ENCODE measurements around the gene TSPAN32. TPM values are rescaled to one million over a fixed set of nuclear protein-coding genes. Genes with fewer than 3 reads are reported as not detected.

The TSPAN32 gene
- total RNA-seq, 2 experiments from 2014 or later, result 5.5 to 6.5 TPM

- Mint-ChIP-seq H3K36me3 (no peaks in the 10 kb centered on the region), H3K4me3 (no peak overlapping the region), H3K9me3 (no peaks in the 10 kb centered on the region), H3K4me1 (ENCODE audit: low read depth) (no peaks in the 10 kb centered on the region), H3K27me3 (no peaks in the 10 kb centered on the region), H3K27ac (no peak overlapping the region)
- no peak for DNase-seq
- intact Hi-C loops (cut with micrococcal nuclease), result no loop called here
- POLR2A ChIA-PET, result no interaction called here
- CTCF ChIA-PET, result interaction anchor here (1.1 to 2.8 kb wide), 2 partner anchors 12 to 105 kb away, joined by 3 to 17 read pairs; no protein-coding TSS in a partner anchor
Measured at GRCh38 chr11:2316169-2316962, 14.6 kb downstream of the TSPAN32 start.

- Mint-ChIP-seq H3K27me3 (peaks cover 3% of the 10 kb centered on the region), H3K4me3 (no peak overlapping the region), H3K27ac (no peak overlapping the region), H3K36me3 (no peaks in the 10 kb centered on the region), H3K9me3 (peaks cover 3% of the 10 kb centered on the region), H3K4me1 (ENCODE audit: low read depth) (no peaks in the 10 kb centered on the region)
- ChIA-PET POLR2A (no interaction called here), CTCF (interaction anchor here (1.1 to 2.8 kb wide), 2 partner anchors 13 to 104 kb away, joined by 3 to 17 read pairs; no protein-coding TSS in a partner anchor)
- no peak for DNase-seq
- intact Hi-C loops (cut with micrococcal nuclease), result no loop called here
Measured at GRCh38 chr11:2316963-2317244, 15.1 kb downstream of the TSPAN32 start.

- intact Hi-C loops (cut with micrococcal nuclease), result no loop called here
- Mint-ChIP-seq H3K27ac (no peak overlapping the region), H3K9me3 (peaks cover 6% of the 10 kb centered on the region), H3K4me3 (no peak overlapping the region), H3K36me3 (no peaks in the 10 kb centered on the region), H3K27me3 (peaks cover 5% of the 10 kb centered on the region), H3K4me1 (ENCODE audit: low read depth) (no peaks in the 10 kb centered on the region)
- CTCF ChIA-PET, result interaction anchor here (2.8 kb wide), 1 partner anchor 13 kb away, joined by 17 read pairs; no protein-coding TSS in a partner anchor
- no peak for DNase-seq
- POLR2A ChIA-PET, result no interaction called here
Measured at GRCh38 chr11:2317354-2318050, 15.7 kb downstream of the TSPAN32 start.

GRCh38 chr11:2318123-2318522 is 16.3 kb downstream of the TSPAN32 start:
- no peaks in the 10 kb centered on the region for H3K4me1 Mint-ChIP-seq (ENCODE audit: low read depth)
- peaks cover 4% of the 10 kb centered on the region for H3K36me3 Mint-ChIP-seq
- H3K9me3 Mint-ChIP-seq, result peaks cover 12% of the 10 kb centered on the region
- POLR2A ChIA-PET, result no interaction called here
- CTCF ChIA-PET, result interaction anchor here (2.8 kb wide), 1 partner anchor 14 kb away, joined by 17 read pairs; no protein-coding TSS in a partner anchor
- H3K27me3 Mint-ChIP-seq, result peaks cover 9% of the 10 kb centered on the region
- DNase-seq, result no peak
- H3K4me3 Mint-ChIP-seq, result no peak overlapping the region
- no peak overlapping the region for H3K27ac Mint-ChIP-seq
- intact Hi-C loops (cut with micrococcal nuclease), result no loop called here

- H3K27ac Mint-ChIP-seq, result no peak overlapping the region
- POLR2A ChIA-PET, result no interaction called here
- peaks cover 9% of the 10 kb centered on the region for H3K27me3 Mint-ChIP-seq
- H3K4me1 Mint-ChIP-seq (ENCODE audit: low read depth), result no peaks in the 10 kb centered on the region
- H3K9me3 Mint-ChIP-seq, result peaks cover 18% of the 10 kb centered on the region
- intact Hi-C loops (cut with micrococcal nuclease), result no loop called here
- CTCF ChIA-PET, result interaction anchor here (2.8 kb wide), 1 partner anchor 14 kb away, joined by 17 read pairs; no protein-coding TSS in a partner anchor
- no peak for DNase-seq
- H3K36me3 Mint-ChIP-seq, result peaks cover 4% of the 10 kb centered on the region
- no peak overlapping the region for H3K4me3 Mint-ChIP-seq
Measured at GRCh38 chr11:2318707-2319106, 16.9 kb downstream of the TSPAN32 start.

GRCh38 chr11:2319791-2320472 is 18.1 kb downstream of the TSPAN32 start:
- H3K27me3 Mint-ChIP-seq, result peaks cover 9% of the 10 kb centered on the region
- CTCF ChIA-PET, result no interaction called here
- H3K36me3 Mint-ChIP-seq, result peaks cover 4% of the 10 kb centered on the region
- intact Hi-C loops (cut with micrococcal nuclease), result no loop called here
- POLR2A ChIA-PET, result no interaction called here
- H3K9me3 Mint-ChIP-seq, result peaks cover 18% of the 10 kb centered on the region
- H3K27ac Mint-ChIP-seq, result no peak overlapping the region
- no peak overlapping the region for H3K4me3 Mint-ChIP-seq
- H3K4me1 Mint-ChIP-seq (ENCODE audit: low read depth), result no peaks in the 10 kb centered on the region
- no peak for DNase-seq

GRCh38 chr11:2320568-2321310 is 18.9 kb downstream of the TSPAN32 start:
- peaks cover 18% of the 10 kb centered on the region for H3K9me3 Mint-ChIP-seq
- H3K27me3 Mint-ChIP-seq, result peaks cover 9% of the 10 kb centered on the region
- POLR2A ChIA-PET, result no interaction called here
- no peak for DNase-seq
- intact Hi-C loops (cut with micrococcal nuclease), result no loop called here
- no peak overlapping the region for H3K27ac Mint-ChIP-seq
- no peak overlapping the region for H3K4me3 Mint-ChIP-seq
- H3K36me3 Mint-ChIP-seq, result peaks cover 4% of the 10 kb centered on the region
- H3K4me1 Mint-ChIP-seq (ENCODE audit: low read depth), result no peaks in the 10 kb centered on the region
- CTCF ChIA-PET, result no interaction called here

GRCh38 chr11:2321311-2321683 is 19.5 kb downstream of the TSPAN32 start:
- Mint-ChIP-seq H3K9me3 (peaks cover 18% of the 10 kb centered on the region), H3K27me3 (peaks cover 9% of the 10 kb centered on the region), H3K36me3 (peaks cover 4% of the 10 kb centered on the region), H3K4me1 (ENCODE audit: low read depth) (no peaks in the 10 kb centered on the region), H3K27ac (no peak overlapping the region), H3K4me3 (no peak overlapping the region)
- no peak for DNase-seq
- intact Hi-C loops (cut with micrococcal nuclease), result no loop called here
- CTCF ChIA-PET, result no interaction called here
- POLR2A ChIA-PET, result no interaction called here

GRCh38 chr11:2325123-2325522 is 23.3 kb downstream of the TSPAN32 start:
- POLR2A ChIA-PET, result no interaction called here

GRCh38 chr11:2325719-2326118 is 23.9 kb downstream of the TSPAN32 start:
- CTCF ChIA-PET, result no interaction called here

More at GRCh38 chr11:2325123-2325522, 23.3 kb downstream of the TSPAN32 start:
- intact Hi-C loops (cut with micrococcal nuclease), result no loop called here
- Mint-ChIP-seq H3K4me3 (no peak overlapping the region), H3K36me3 (peaks cover 4% of the 10 kb centered on the region), H3K27me3 (peaks cover 17% of the 10 kb centered on the region), H3K4me1 (ENCODE audit: low read depth) (no peaks in the 10 kb centered on the region), H3K27ac (no peak overlapping the region), H3K9me3 (peaks cover 18% of the 10 kb centered on the region)
- CTCF ChIA-PET, result no interaction called here
- no peak for DNase-seq

GRCh38 chr11:2327032-2327431 is 25.2 kb downstream of the TSPAN32 start:
- H3K27ac Mint-ChIP-seq, result no peak overlapping the region
- ChIA-PET POLR2A (no interaction called here), CTCF (no interaction called here)
- peaks cover 15% of the 10 kb centered on the region for H3K9me3 Mint-ChIP-seq
- H3K36me3 Mint-ChIP-seq, result peaks cover 4% of the 10 kb centered on the region
- DNase-seq, result no peak
- intact Hi-C loops (cut with micrococcal nuclease), result no loop called here
- no peak overlapping the region for H3K4me3 Mint-ChIP-seq
- H3K27me3 Mint-ChIP-seq, result peaks cover 14% of the 10 kb centered on the region
- H3K4me1 Mint-ChIP-seq (ENCODE audit: low read depth), result no peaks in the 10 kb centered on the region

More at GRCh38 chr11:2325719-2326118, 23.9 kb downstream of the TSPAN32 start:
- DNase-seq, result no peak
- POLR2A ChIA-PET, result no interaction called here
- Mint-ChIP-seq H3K27ac (no peak overlapping the region), H3K9me3 (peaks cover 18% of the 10 kb centered on the region), H3K36me3 (peaks cover 4% of the 10 kb centered on the region), H3K4me3 (no peak overlapping the region), H3K4me1 (ENCODE audit: low read depth) (no peaks in the 10 kb centered on the region), H3K27me3 (peaks cover 17% of the 10 kb centered on the region)
- intact Hi-C loops (cut with micrococcal nuclease), result no loop called here

GRCh38 chr11:2328021-2328420 is 26.2 kb downstream of the TSPAN32 start:
- ChIA-PET CTCF (interaction anchor here (1.0 kb wide), 1 partner anchor 23 kb away, joined by 3 read pairs; no protein-coding TSS in a partner anchor), POLR2A (no interaction called here)

More at GRCh38 chr11:2328021-2328420, 26.2 kb downstream of the TSPAN32 start:
- intact Hi-C loops (cut with micrococcal nuclease), result no loop called here
- no peak for DNase-seq
- H3K9me3 Mint-ChIP-seq, result peaks cover 7% of the 10 kb centered on the region
- no peak overlapping the region for H3K27ac Mint-ChIP-seq
- H3K27me3 Mint-ChIP-seq, result peaks cover 8% of the 10 kb centered on the region
- no peak overlapping the region for H3K4me3 Mint-ChIP-seq
- no peaks in the 10 kb centered on the region for H3K4me1 Mint-ChIP-seq (ENCODE audit: low read depth)
- H3K36me3 Mint-ChIP-seq, result no peaks in the 10 kb centered on the region
